ENCODE measurements around the gene LRRC53.

LRRC53 gene, protein sequence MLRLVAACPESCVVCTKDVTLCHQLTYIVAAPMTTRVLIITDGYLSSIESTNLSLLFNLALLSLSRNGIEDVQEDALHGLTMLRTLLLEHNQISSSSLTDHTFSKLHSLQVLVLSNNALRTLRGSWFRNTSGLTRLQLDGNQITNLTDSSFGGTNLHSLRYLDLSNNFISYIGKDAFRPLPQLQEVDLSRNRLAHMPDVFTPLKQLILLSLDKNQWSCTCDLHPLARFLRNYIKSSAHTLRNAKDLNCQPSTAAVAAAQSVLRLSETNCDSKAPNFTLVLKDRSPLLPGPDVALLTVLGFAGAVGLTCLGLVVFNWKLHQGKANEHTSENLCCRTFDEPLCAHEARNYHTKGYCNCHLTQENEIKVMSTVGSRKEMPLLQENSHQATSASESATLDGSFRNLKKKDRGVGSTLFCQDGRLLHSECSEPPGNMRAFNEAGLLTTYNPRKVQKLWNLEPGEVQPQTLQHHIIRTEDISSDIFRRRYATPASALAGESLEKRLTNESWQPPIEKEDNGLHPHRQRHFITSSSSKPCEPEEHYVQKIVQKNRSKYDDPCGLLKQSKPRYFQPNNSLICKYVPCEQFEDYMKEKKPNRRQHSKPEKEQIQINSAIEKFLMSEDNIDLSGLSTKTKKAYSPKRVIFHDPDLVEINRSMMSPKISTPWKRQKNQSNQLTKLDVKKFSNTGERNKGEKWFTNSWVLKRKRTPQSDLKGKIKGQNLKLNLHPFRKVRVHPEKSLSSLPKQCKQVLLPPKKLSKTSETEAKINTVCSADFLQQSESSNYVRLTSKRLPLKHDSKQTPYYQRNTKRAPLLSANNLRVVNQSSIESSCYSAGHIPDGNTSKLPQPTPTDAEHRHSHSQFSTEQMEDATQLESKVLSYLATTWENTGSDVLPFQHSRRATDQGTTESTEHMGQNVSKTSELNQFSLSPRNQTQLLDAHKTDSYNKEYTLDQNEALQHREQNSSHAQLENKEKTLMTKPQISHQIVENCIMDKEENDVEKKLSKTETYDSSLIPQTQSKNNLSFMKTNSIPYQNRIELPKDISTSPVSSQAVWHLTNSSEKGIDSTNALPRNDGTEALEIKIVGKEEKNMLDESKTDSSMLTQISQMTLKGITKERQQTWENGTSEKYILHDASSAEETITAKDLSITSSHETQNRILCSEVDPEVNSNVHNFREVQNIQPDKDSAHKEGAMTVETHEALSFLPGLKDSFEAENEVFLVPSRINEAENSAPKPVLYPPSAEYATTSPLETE

GRCh38 chr1:74512170-74512915 lies at the start of gene LRRC53:
LRRC53 (minus strand) TSS chr1:74512611; CDS start chr1:74483349, 29,262 bp downstream.
- no peak for DNase-seq

GRCh38 chr1:74549932-74550331 lies 37.5 kb upstream of the LRRC53 start:
- no peak for DNase-seq

DNA sequence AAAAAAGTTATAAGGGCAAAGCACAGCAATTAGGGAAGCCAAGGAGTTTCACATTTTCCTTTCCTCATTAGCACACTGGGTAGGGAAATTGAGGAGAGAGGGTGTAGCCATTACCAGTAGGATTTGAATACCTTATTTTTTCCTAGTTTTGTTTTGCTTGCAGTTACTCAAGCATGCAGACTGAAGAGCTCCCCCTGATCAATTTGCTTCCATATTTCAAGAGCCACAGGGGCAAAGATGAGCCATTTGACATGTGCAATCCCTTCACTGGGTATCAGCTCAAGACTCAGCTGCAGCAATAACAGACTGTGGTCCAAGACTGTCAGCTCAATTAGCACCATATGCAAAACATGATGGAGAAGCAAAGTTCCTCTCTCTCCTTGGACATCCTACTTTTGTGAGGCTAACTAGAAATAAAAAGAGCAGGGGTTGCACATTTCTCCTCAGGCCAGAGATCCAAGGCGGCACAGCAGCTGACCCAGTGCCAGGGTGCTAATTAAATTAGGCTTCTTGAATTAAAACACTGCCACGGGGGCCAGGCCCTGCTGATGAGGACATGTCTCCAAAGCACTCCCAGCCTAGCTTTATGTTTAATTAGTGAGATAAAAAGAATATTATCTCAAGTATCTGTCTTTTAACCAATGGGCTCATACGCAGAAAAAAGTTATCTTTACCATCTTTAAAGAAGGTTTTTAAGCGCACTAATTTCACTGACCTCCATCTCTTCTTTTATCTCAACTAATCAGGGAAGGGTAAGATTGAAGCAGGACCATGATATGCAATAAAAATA lies 36.7 kb upstream of the LRRC53 start:
- no peak for DNase-seq

GRCh38 chr1:74545821-74546220 lies 33.4 kb upstream of the LRRC53 start:
- no peak for DNase-seq

- DNase-seq = no peak
These were observed 21.8 kb upstream of the LRRC53 start for GRCh38 chr1:74534241-74534640.

DNA sequence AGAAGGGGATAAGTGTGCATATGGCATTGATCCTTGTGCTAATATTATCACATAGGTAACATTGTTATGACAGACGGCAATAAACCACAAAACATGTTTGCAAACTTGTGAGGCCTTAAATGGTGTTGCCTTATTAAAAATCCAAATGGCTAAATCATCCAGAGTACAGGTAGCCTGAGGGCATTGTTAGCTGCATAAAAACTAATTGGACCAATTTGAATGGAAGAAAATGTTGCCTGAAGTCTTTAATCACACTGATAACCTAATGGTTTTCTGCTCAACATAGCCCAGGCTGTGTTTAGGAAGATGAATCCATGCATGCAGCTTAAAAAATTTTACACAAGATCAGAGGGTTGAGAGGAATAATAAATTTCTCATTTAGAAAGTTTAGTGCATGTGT lies 19.4 kb upstream of the LRRC53 start:
- DNase-seq = no peak

DNA sequence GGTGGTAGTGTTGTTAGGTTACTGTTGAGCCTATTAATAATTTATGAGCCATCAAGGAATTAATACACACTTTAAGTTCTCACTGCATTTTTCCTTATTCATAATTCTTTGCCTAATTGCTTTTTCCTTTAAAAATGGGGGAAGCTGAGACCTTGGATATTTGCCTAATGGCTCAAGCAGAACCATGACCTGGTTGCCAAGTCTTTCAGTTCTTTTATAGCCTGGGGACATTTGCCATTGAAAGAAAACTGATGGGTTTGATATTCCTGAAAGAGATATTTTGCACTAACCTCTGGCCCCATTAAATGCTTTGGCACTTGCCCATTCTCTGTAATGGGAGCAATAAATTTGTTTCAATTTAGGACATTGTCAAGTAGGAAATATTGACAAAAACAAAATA lies 18.5 kb upstream of the LRRC53 start:
- no peak for DNase-seq

- no peak for DNase-seq
These were observed 15.7 kb upstream of the LRRC53 start for GRCh38 chr1:74528123-74528522.

DNA sequence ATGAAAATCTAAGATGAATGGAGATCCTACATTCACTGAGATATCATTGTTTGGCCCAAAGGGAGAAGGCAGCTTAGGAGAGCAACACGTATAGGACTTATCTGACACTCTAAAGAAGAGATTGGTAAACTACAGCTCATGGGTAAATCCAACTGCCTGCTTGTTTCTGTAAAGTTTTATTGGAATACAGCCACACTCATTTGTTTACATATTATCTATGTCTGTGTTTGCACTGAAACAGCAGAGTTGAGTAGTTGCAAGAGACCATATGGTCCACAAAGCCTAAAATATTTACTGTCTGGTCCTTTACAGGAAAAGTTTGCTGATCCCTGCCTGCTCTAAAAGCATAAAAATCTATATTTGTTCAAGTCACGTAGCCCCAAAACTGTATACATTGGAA lies 14.3 kb upstream of the LRRC53 start:
- peak; percentile 30 for DNase-seq

- DNase-seq = no peak
These were observed 11.6 kb upstream of the LRRC53 start for GRCh38 chr1:74523873-74524480.

DNA sequence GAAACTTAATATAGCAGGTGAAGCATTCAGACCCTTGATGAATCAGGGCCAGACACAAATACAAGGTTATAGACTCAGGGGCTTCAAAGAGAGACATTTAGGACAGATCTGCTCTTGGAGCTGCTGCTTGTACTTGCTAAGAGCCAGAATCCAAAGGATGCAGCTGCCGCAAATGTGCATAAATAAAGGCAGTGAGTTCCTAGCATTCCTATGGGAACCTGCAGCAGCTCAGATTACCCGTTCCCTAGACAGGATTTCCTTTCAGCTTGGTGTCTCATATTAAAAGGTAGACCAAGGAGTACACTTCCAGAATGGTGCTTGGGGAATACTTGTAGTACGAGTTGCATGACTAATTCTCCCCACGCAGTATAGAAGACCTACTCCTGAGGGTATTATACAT lies 9.7 kb upstream of the LRRC53 start:
- no peak for DNase-seq

GRCh38 chr1:74517599-74518051 lies 5.2 kb upstream of the LRRC53 start:
- no peak for DNase-seq

- no peak for DNase-seq
These were observed 1.2 kb upstream of the LRRC53 start for GRCh38 chr1:74513411-74514300.

DNA sequence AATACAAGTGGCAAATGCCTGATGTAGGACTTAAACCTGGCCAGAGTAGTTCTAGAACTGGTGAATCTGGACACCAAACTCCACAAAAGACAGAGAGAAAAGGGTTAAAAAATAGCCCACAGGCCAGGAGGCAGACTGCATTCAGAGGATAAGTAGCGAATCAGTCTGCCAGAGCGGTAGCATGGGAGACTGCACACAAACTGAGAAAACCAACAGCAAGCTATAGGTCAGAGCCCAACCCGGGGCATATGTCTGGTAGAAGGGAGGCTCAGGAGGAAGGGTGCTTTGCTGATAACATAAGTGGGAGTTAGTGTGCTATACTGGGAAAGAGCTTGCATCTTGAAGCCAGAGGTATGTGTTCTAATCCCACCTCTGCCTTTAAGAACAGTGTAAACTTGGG lies 4.0 kb downstream of the LRRC53 start:
- no peak for DNase-seq

DNA sequence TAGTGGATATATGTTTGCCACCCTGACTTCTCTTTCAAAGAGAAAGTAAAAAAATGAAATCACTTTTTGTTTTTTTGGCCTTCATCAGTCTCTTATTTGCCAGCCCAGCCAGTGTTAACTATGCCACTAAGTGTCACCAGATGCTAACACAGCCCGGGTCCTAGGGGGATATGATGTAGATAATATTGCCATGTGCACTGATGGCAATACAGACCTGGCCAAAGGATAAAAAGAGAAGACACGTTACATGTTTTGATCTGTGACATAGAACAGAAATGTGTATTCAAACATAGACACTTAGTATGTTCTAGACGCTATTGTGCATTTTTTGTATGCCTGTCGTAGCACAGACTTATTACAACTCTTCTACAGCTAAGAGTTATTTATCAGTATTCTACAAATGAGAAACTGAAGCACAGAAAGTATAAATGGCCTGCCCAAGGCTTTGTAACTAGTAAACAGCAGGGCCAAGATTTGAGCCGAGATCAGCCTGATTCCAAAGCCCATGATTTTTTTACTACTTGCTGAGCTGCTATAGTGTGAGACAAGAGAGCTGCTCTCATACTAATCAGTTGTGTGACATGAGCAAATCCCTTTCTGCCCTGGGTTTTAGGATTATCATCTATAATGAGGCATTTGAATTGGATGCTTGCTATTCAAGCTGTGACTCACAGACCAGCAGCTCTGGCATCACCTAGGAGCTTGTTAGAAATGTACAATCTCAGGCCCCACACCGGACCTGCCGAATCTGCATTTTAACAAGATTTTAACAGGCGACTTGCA lies 6.3 kb downstream of the LRRC53 start:
- peak; percentile 60 for DNase-seq

DNA sequence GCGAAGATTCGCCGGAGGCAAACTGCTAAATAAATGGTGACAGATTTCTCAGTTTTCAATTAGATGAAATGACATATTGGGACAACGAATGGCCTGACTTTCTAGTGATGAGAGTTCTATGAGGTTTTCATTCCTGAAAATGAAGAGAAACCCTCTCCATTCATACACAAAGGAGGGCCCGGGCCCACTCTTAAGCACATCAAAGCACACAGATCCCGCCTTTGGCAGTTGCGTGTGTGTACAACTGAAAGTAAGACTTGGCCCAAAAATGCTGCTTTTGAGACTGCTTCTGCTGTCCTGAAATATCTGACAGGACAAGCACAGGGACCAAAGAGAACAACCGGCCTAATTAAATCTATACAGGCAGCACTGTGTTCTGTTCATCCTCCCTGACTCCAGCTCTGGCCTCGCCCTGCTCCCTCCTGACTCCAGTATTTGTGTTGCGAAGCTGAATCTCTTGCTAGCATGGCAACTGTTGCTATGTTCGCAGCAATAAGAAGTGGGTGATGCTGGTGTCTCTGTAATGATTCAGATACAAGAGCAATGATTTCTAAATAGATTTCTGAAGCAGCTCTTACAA lies 7.4 kb downstream of the LRRC53 start:
- DNase-seq = no peak

DNA sequence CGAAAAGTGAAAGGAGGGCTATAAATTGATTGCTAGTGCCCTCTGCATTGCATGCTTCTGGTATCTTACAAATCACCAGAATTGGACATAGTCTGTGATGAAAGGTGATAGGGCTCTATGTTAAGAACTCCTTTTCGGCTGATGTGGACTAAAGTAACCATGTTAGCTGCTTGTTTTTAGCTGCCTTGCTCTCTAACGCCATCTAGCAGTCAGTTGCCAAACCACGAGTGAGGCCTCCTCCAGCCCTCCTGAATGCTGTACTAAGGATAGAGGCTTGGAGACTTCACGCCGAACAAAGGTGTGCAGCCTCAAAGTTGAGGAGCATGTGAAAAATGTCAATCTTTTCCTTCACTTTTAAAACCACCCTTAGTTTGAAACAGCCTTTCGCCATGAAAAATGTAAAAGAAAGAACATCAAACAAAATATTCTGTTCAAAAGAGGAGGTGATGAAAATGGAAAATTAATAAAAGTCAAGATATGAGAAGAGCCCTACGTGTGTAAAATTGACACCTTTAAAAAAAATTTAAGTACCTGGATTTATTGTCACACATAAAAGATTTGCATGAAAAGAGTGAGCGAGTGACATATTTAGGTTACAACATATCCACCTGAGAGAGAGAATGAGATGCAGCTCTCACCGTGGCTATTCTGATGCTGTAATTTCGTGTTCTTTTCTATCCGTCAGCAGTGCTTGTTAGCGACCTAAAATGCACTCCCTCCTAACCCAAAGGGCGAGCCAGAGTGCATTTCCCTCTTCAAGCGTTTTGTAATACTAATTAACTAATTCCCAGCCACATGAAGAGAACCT lies 8.1 kb downstream of the LRRC53 start:
- DNase-seq = peak; percentile 79

DNA sequence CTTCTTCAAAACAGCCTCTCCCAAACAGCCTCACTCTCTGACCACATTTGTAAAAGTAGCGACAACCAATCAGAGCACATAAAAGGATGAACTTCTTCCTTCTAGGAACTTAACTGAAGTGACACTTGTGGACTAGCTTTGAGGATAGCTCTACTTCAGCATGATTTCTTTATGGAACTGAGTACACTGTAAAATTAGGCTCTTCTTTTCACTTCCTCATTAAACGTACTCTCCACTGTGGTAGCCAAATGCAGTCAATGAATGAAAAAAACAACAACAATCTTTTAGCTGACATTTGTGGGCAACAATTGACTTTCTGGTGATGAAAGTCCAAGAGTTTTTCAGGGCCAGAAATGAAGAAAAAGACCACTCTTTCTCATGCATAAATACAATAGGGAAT lies 9.6 kb downstream of the LRRC53 start:
- no peak for DNase-seq

Measured in NCI-H1694 (cell line).